HL-60/S4 (cell line): ENCODE data around the gene USF2.
"Not testable (repeated sequence)": the region's sequence is repeated elsewhere in the genome, so short reads cannot be mapped to it uniquely, and the experiment has no call there.

Experiments
- in situ Hi-C: fragments of 300-500 bp; cut with MboI; formaldehyde crosslinking; loops from 2 replicates; pipeline ENCODE4 v1.14.3; 2022; ENCODE audit warnings: low sequenced_read_pairs

Gene USF2

GRCh38 chr19:35268536-35269437 lies at the start of gene USF2:
USF2 (plus strand) TSS chr19:35268962; CDS start chr19:35269102, 140 bp downstream.
- in situ Hi-C loops: no loop called here

- in situ Hi-C loops: no loop called here
These were observed 49.8 kb upstream of the USF2 start for GRCh38 chr19:35219008-35219407.

GRCh38 chr19:35220315-35220921 lies 48.3 kb upstream of the USF2 start:
- in situ Hi-C loops: no loop called here

- in situ Hi-C loops: not testable (repeated sequence)
These were observed 47.7 kb upstream of the USF2 start for GRCh38 chr19:35220973-35221590.

GRCh38 chr19:35222373-35223015 lies 46.3 kb upstream of the USF2 start:
- in situ Hi-C loops: no loop called here

GRCh38 chr19:35223084-35223790 lies 45.5 kb upstream of the USF2 start:
- in situ Hi-C loops: no loop called here

- in situ Hi-C loops: no loop called here
These were observed 44.8 kb upstream of the USF2 start for GRCh38 chr19:35223862-35224505.

GRCh38 chr19:35224681-35225571 lies 43.8 kb upstream of the USF2 start:
- in situ Hi-C loops: no loop called here

GRCh38 chr19:35225951-35226350 lies 42.8 kb upstream of the USF2 start:
- in situ Hi-C loops: no loop called here

GRCh38 chr19:35226748-35227147 lies 42.0 kb upstream of the USF2 start:
- in situ Hi-C loops: no loop called here

GRCh38 chr19:35228177-35228930 lies 40.4 kb upstream of the USF2 start, which contains the start of gene FAM187B:
FAM187B (minus strand) TSS chr19:35228739; CDS start chr19:35228680, 59 bp downstream.
- in situ Hi-C loops: no loop called here

- in situ Hi-C loops: no loop called here
These were observed 39.2 kb upstream of the USF2 start for GRCh38 chr19:35229601-35230000.

GRCh38 chr19:35231956-35232645 lies 36.7 kb upstream of the USF2 start:
- in situ Hi-C loops: no loop called here

- in situ Hi-C loops: no loop called here
These were observed 35.9 kb upstream of the USF2 start for GRCh38 chr19:35232912-35233311.

- in situ Hi-C loops: no loop called here
These were observed 31.9 kb upstream of the USF2 start for GRCh38 chr19:35236638-35237400.

- in situ Hi-C loops: not testable (repeated sequence)
These were observed 29.2 kb upstream of the USF2 start for GRCh38 chr19:35239597-35239996.

GRCh38 chr19:35240327-35240726 lies 28.4 kb upstream of the USF2 start:
- in situ Hi-C loops: no loop called here
